Retinal pigment epithelial cell (primary cell): Measurements from ENCODE around the gene C1QTNF1.

ENCODE experiments used
- DNase-seq: peaks from one replicate; pipeline ENCODE4 v3.0.0-alpha.2; 2010; ENCODE audit warnings: low read depth
- H3K4me3 ChIP-seq: 2 replicates; pipeline ENCODE4 v1.5.1; 2011; ENCODE audit warnings: mild to moderate bottlenecking, low read length, control low read depth, moderate library complexity
- CTCF ChIP-seq: conservative IDR thresholded peaks from 2 replicates; pipeline ENCODE4 v1.5.1; 2011; ENCODE audit warnings: low read depth, low read length, control low read depth, inconsistent platforms

The C1QTNF1 gene

DNA sequence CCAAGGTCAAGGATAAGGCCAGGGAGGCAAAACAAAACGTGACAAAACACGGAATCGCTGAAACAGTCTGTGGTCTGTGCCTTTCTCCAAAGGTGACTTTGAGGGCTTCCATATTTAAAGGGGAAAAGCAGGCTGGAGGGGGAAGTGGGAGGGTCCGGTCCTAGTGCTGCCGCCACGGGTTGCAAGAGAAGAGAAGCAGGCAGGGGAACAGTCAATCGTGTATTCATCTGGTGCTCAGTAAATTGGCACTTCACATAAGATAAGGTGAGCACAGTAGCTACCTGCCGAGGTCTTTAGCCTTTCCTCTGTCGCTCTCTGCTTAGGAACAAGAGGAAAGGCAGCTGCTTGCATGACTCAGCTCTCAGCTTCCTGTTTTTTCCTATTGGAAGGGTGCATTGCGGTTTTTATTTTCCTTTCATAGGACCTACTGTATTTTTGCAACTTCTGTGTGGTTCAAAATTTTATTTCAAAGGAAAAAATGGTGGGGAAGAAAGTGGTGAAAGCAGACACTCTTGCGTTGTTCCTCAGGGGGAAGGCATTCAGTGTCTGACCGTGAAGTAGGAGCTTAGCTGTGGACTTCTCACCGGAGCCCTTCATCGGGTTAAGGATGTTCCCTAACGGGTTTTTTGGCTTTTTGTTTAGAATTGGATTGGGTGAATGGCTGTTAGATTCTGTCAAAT is 37.2 kb upstream of the C1QTNF1 start:
- DNase-seq, result no peak
- TF ChIP-seq CTCF, result no peak
- H3K4me3 ChIP-seq, result peak overlapping the region; percentile 34

GRCh38 chr17:78988152-78988551 is 35.8 kb upstream of the C1QTNF1 start:
- TF ChIP-seq CTCF, result no peak
- H3K4me3 ChIP-seq, result no peak overlapping the region
- DNase-seq, result no peak

GRCh38 chr17:78990349-78991016 is 33.5 kb upstream of the C1QTNF1 start:
- no peak overlapping the region for H3K4me3 ChIP-seq
- DNase-seq, result no peak
- no peak for TF ChIP-seq CTCF

GRCh38 chr17:78991017-78991738 is 32.8 kb upstream of the C1QTNF1 start:
- TF ChIP-seq CTCF, result no peak
- no peak for DNase-seq
- H3K4me3 ChIP-seq, result no peak overlapping the region

DNA sequence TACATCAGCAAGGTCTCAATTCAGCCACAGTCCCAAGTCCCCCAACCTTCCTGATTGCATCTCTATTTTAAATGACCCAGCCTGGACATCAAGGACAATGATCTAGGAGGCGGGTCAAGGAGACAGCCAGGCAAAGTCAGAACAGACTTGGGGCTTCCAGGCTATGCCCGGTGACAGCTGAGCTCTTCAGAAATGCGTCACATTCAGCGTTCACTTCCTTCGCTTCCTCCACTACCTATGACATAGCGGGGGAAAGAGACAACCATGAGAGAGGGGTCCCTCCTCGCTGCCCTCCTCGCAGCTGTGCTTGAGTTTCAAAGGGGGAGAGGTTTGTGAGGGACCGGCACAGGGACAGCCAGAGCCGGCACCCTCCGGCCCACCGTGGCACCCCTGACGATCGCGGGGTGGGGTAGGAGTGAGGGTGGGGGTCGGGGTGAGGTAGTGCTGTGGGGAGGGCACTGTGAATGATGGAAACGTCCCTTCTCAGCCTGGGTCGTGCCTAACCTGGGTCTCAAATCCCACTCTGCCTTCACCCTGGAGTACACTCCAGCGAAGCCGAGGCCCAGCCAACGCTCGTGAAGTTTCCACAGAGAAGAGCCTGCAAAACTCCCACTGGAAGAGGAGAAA is 31.9 kb upstream of the C1QTNF1 start:
- no peak for DNase-seq
- H3K4me3 ChIP-seq, result no peak overlapping the region
- TF ChIP-seq CTCF, result no peak

DNA sequence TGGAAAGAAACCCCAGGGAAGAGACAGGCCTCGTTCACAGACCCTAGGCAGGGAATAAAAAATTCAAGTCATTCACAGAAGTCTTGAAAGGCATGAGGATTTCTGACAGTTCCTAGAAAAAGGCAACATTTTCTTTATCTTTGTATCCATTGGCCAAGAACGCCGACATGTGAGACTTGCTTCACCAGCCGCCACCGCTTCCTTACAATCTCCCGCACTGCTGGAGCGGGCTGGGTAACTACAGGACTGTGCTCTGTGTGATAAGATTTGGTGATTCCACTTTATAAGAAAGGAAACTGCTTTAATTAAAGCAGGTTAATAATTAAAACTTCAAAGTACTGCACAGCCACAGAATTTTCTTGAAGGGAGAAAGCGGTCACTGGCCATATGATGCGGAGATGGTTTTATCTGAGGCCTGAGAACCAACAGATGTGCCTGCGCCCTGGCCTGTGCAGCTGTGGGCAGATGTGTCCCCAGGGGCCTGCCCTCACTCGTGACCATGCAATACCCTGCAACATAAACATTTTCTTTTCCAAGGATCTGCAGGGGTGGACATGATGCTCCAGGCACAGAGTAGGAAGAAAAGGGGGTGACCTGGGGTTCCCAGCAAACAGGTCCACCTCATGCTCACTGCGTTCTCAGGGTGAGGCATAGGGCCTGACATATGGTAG is 31.3 kb upstream of the C1QTNF1 start:
- H3K4me3 ChIP-seq, result no peak overlapping the region
- no peak for TF ChIP-seq CTCF
- DNase-seq, result no peak
